ENCODE measurements around the gene ANKIB1.
A peak's percentile ranks its signal among the peaks of the same experiment; 100 is the strongest.

Gene ANKIB1

GRCh38 chr7:92275327-92275726 is 29.6 kb downstream of the ANKIB1 start:
- Mint-ChIP-seq H3K27ac (no peak overlapping the region), H3K9me3 (peaks cover 13% of the 10 kb centered on the region), H3K4me3 (no peak overlapping the region), H3K36me3 (ENCODE audit: low read depth) (peaks cover 35% of the 10 kb centered on the region), H3K4me1 (no peaks in the 10 kb centered on the region), H3K27me3 (ENCODE audit: low read depth, poor library complexity) (no peaks in the 10 kb centered on the region)
- TF ChIP-seq CTCF (IDR thresholded peaks at IDR 0.05) = no peak
- DNase-seq = no peak

DNA sequence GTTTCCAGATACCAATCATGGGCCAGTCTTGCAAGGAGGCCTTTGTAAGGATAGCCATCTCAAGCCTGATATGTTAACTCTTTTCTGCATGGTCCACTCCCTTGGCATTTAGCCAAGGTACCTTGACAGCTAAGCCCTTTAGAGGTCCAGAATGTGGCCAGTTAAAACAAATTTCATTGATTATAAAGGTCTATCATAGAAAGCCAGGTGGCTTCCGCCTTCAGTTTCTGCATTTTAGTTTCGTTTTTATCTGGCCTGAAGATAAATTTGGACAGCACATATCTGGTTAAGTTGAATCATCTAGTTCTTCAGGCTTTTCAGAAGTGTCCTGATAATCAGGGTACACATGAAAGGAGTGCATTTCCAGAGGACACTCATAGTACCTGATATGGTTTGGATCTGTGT is 30.7 kb downstream of the ANKIB1 start:
- Mint-ChIP-seq H3K36me3 (ENCODE audit: low read depth) (peaks cover 43% of the 10 kb centered on the region), H3K4me1 (no peaks in the 10 kb centered on the region), H3K27me3 (ENCODE audit: low read depth, poor library complexity) (no peaks in the 10 kb centered on the region), H3K27ac (no peak overlapping the region), H3K4me3 (no peak overlapping the region), H3K9me3 (peaks cover 18% of the 10 kb centered on the region)
- no peak for TF ChIP-seq CTCF (IDR thresholded peaks at IDR 0.05)
- DNase-seq = no peak

DNA sequence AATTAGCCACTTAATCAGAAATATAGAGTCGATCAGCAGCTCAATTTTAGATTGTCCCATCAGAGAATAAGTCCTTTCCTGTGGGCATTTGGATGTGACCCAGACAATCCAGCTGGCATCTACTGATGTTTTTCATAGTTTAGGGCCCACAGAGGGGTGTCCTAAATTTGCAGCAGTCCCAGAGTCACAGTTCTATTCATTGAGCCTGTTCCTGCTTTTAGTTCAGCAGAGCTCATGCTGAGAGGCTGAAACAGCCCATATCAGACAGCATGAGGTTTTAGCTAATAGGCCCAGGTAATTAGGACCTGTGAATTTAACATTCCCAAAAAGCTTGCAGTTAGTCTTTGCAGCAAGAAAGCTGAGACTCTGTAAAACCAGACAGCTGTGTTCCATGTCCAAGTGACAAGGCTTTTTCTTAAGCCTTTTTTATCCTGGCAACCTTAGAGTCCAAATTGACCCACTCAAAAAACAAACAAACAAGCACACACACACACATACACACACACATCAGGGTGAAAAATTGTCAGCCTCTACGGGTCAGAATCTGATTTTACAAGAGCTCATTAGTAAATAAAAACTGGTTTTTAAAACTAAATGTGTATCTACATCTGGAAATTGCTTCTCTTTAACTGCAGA is 33.7 kb downstream of the ANKIB1 start:
- Mint-ChIP-seq H3K9me3 (peaks cover 10% of the 10 kb centered on the region), H3K36me3 (ENCODE audit: low read depth) (peaks cover 32% of the 10 kb centered on the region), H3K4me1 (no peaks in the 10 kb centered on the region), H3K27me3 (ENCODE audit: low read depth, poor library complexity) (no peaks in the 10 kb centered on the region), H3K27ac (peak overlapping the region; percentile 10), H3K4me3 (no peak overlapping the region)
- TF ChIP-seq CTCF (IDR thresholded peaks at IDR 0.05) = no peak
- DNase-seq = no peak

- H3K9me3 Mint-ChIP-seq = peaks cover 10% of the 10 kb centered on the region
- no peaks in the 10 kb centered on the region for H3K27me3 Mint-ChIP-seq (ENCODE audit: low read depth, poor library complexity)
- H3K27ac Mint-ChIP-seq = no peak overlapping the region
- TF ChIP-seq CTCF (IDR thresholded peaks at IDR 0.05) = no peak
- H3K36me3 Mint-ChIP-seq (ENCODE audit: low read depth) = peaks cover 32% of the 10 kb centered on the region
- no peaks in the 10 kb centered on the region for H3K4me1 Mint-ChIP-seq
- no peak for DNase-seq
- no peak overlapping the region for H3K4me3 Mint-ChIP-seq
Observed at GRCh38 chr7:92281031-92281430, 35.3 kb downstream of the ANKIB1 start.

GRCh38 chr7:92282221-92282814 is 36.5 kb downstream of the ANKIB1 start:
- Mint-ChIP-seq H3K27ac (no peak overlapping the region), H3K9me3 (peaks cover 13% of the 10 kb centered on the region), H3K4me3 (no peak overlapping the region), H3K4me1 (no peaks in the 10 kb centered on the region), H3K36me3 (ENCODE audit: low read depth) (peaks cover 27% of the 10 kb centered on the region), H3K27me3 (ENCODE audit: low read depth, poor library complexity) (no peaks in the 10 kb centered on the region)
- no peak for DNase-seq
- no peak for TF ChIP-seq CTCF (IDR thresholded peaks at IDR 0.05)

DNA sequence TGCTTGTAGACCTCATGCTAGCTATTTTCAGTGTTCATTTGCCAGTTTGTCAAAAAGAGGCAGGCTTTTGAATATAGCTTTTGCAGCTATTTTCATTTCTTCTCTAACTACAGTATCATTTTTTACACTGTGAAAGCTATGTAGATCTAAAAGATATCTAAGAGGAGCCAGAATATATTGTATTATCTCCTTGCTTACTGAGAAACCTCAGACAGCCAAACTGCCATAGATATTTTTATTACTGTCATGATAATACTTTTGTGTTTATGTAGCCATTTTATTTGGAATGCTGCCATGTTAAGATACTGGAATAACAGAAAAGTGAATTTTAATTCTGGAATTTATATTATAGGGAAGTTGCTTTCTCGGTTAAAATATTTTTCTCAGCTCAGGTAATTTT is 37.2 kb downstream of the ANKIB1 start:
- Mint-ChIP-seq H3K4me1 (no peaks in the 10 kb centered on the region), H3K9me3 (peaks cover 15% of the 10 kb centered on the region), H3K36me3 (ENCODE audit: low read depth) (peaks cover 32% of the 10 kb centered on the region), H3K27me3 (ENCODE audit: low read depth, poor library complexity) (no peaks in the 10 kb centered on the region), H3K4me3 (no peak overlapping the region), H3K27ac (no peak overlapping the region)
- no peak for TF ChIP-seq CTCF (IDR thresholded peaks at IDR 0.05)
- no peak for DNase-seq
